Pons (tissue), 1 donor: ENCODE data around the gene PLAGL2.
"Not testable (repeated sequence)": the region's sequence is repeated elsewhere in the genome, so short reads cannot be mapped to it uniquely, and the experiment has no call there.

Experiments used
- DNase-seq: peaks from one replicate; pipeline ENCODE4 v3.0.0-alpha.2; 2016; ENCODE audit warnings: low spot score

Gene PLAGL2

GRCh38 chr20:32204205-32205109 is 3.1 kb downstream of the PLAGL2 start:
- no peak for DNase-seq

- no peak for DNase-seq
Measured at GRCh38 chr20:32203356-32204204, 4.0 kb downstream of the PLAGL2 start.

GRCh38 chr20:32201977-32202363 is 5.6 kb downstream of the PLAGL2 start:
- DNase-seq = no peak

- DNase-seq = no peak
Measured at GRCh38 chr20:32201296-32201976, 6.1 kb downstream of the PLAGL2 start.

- DNase-seq = no peak
Measured at GRCh38 chr20:32199006-32199405, 8.5 kb downstream of the PLAGL2 start.

GRCh38 chr20:32197136-32197535 is 10.4 kb downstream of the PLAGL2 start:
- DNase-seq = not testable (repeated sequence)

GRCh38 chr20:32196613-32197012 is 10.9 kb downstream of the PLAGL2 start:
- DNase-seq = not testable (repeated sequence)

GRCh38 chr20:32195581-32195980 is 12.0 kb downstream of the PLAGL2 start:
- no peak for DNase-seq

DNA sequence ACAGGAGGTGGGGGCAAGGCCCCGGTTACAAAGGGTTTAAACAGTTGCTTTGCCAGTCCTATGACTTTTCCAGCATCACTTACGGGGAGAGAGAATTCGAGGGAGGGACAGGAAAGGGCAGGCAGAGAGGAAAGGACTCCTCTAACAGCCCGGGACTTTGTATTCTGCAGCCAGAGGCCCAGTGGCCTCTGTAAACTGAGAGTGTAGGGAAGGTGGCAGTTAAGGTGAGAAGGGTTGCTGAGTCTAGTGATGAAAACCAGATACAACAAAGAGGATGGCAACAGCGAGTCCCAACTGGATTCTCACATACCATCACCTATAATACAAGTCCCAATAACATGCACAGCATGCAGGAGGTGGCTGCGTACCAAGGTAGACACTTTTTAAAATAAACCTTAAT is 13.5 kb downstream of the PLAGL2 start:
- no peak for DNase-seq

DNA sequence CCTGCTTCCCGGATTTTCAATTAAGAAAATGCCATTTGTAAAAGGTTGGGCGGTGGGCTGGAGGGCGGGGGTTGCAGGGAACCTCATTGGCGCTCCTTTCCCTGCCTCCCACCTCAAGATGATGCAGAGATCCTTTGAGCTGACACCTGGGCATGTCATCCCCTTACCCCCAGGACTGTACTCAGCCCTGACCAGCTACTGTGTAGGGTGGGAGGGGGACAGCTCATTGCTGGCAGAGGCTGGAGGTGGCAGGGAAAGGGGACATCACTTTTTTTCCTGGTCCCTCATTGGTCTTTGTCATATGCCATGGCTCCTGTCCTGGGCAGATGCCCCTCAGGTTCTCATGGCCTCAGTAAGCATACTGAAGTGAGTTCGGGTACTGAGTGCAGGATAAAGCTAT is 14.2 kb downstream of the PLAGL2 start:
- not testable (repeated sequence) for DNase-seq

GRCh38 chr20:32192698-32193097 is 14.8 kb downstream of the PLAGL2 start:
- DNase-seq = no peak

- no peak for DNase-seq
Measured at GRCh38 chr20:32191873-32192272, 15.7 kb downstream of the PLAGL2 start.

- no peak for DNase-seq
Measured at GRCh38 chr20:32191422-32191821, 16.1 kb downstream of the PLAGL2 start.

GRCh38 chr20:32190616-32191415 is 16.7 kb downstream of the PLAGL2 start:
- no peak for DNase-seq

DNA sequence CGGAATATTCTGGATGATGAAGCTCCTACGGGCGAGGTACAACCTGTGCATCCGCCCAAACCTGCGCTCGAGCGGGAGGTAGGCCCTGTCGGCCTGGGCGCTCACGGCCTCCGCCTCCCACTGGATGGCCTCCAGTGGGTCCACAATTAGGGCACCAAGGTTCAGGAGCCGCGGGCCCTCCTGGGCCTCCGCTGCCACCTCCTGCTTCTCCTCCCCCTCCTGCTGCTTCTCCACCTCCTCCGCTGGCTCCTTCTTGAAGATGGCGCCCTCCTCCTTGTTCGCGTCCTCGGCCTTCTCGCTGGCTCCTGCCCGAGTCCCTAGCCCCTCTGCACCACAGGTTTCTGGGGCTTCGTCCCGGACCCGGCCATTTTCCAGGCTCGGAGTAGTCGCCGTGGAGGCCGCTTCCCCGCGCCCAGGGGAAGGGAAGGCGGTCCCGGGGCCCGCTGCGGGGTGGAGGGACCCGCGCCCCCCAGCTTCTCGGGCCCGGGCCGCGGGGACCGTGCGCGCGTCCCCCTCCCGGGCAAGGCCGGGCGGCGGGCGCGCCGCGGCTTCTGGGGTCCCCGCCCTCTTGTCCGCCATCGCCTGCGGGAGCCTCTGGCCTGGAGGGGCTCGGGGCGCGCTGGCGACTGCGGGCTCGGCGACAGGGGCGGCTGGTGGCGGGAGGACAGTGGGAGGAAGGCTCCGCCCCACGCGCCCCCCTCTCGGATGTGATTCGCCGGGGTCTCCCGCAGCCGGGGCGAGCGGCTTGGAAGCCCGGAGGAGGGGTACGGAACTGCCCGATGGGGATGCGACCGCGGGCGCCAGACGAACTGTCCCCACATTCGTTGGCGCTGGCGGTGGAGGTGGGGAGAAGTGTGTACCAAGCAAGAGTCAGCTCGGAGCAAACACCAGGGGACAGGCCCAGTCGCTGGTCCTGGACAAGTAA is 17.6 kb downstream of the PLAGL2 start:
- DNase-seq = no peak

DNA sequence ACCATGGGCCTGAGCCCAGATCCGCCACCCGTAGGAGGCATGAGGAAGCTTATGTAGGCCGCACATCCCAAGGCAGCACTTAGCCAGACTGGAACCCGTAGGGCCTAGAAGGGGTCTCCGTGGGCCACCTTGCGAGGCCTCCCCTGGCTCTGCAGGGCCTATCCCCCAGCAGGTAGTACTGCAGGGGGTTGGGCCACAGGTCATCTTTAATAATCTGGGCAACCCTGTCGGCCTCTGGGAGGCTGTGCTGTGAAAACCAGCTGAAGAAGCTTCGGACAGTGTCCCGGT is 18.5 kb downstream of the PLAGL2 start:
- no peak for DNase-seq

GRCh38 chr20:32188376-32189122 is 19.0 kb downstream of the PLAGL2 start:
- DNase-seq = no peak

- no peak for DNase-seq
Measured at GRCh38 chr20:32186506-32186905, 21.0 kb downstream of the PLAGL2 start.

GRCh38 chr20:32184961-32185603 is 22.5 kb downstream of the PLAGL2 start:
- DNase-seq = no peak
